ENCODE results near the gene PRAMEF13.
"Not testable (repeated sequence)": the region's sequence is repeated elsewhere in the genome, so short reads cannot be mapped to it uniquely, and the experiment has no call there.

The PRAMEF13 gene

GRCh38 chr1:13225675-13226204 is 24.5 kb upstream of the PRAMEF13 start, which contains the start of gene PRAMEF18:
Gene PRAMEF18 (minus strand): TSS chr1:13226154. CDS start chr1:13226106, 48 bp downstream.
- H3K4me1 Mint-ChIP-seq, H3K36me3 Mint-ChIP-seq, H3K4me3 Mint-ChIP-seq, H3K9me3 Mint-ChIP-seq, H3K27ac Mint-ChIP-seq, DNase-seq, H3K27me3 Mint-ChIP-seq, CTCF ChIA-PET: not testable (repeated sequence)

GRCh38 chr1:13224480-13225060 is 23.4 kb upstream of the PRAMEF13 start:
- H3K27ac Mint-ChIP-seq = no peak overlapping the region
- CTCF ChIA-PET = no interaction called here

GRCh38 chr1:13222788-13223187 is 21.6 kb upstream of the PRAMEF13 start:
- H3K4me3 Mint-ChIP-seq, CTCF ChIA-PET, H3K9me3 Mint-ChIP-seq, H3K4me1 Mint-ChIP-seq, H3K27me3 Mint-ChIP-seq, H3K36me3 Mint-ChIP-seq, DNase-seq, H3K27ac Mint-ChIP-seq: not testable (repeated sequence)

More at GRCh38 chr1:13224480-13225060, 23.4 kb upstream of the PRAMEF13 start:
- no peak for DNase-seq
- Mint-ChIP-seq H3K9me3 (no peaks in the 10 kb centered on the region), H3K4me1 (no peaks in the 10 kb centered on the region), H3K4me3 (no peak overlapping the region), H3K36me3 (no peaks in the 10 kb centered on the region), H3K27me3 (no peaks in the 10 kb centered on the region)

- H3K27me3 Mint-ChIP-seq, H3K4me3 Mint-ChIP-seq, H3K4me1 Mint-ChIP-seq, DNase-seq, H3K27ac Mint-ChIP-seq, H3K9me3 Mint-ChIP-seq, CTCF ChIA-PET, H3K36me3 Mint-ChIP-seq: not testable (repeated sequence)
Observed at GRCh38 chr1:13219203-13219602, 18.0 kb upstream of the PRAMEF13 start.

- H3K4me3 Mint-ChIP-seq, H3K4me1 Mint-ChIP-seq, DNase-seq, H3K36me3 Mint-ChIP-seq, CTCF ChIA-PET, H3K27me3 Mint-ChIP-seq, H3K27ac Mint-ChIP-seq, H3K9me3 Mint-ChIP-seq: not testable (repeated sequence)
Observed at GRCh38 chr1:13216619-13217018, 15.4 kb upstream of the PRAMEF13 start.

GRCh38 chr1:13208712-13209111 is 7.5 kb upstream of the PRAMEF13 start:
- H3K27me3 Mint-ChIP-seq, H3K36me3 Mint-ChIP-seq, H3K4me3 Mint-ChIP-seq, H3K9me3 Mint-ChIP-seq, DNase-seq, H3K27ac Mint-ChIP-seq, H3K4me1 Mint-ChIP-seq, CTCF ChIA-PET: not testable (repeated sequence)

- H3K27me3 Mint-ChIP-seq, H3K4me3 Mint-ChIP-seq, H3K36me3 Mint-ChIP-seq, H3K27ac Mint-ChIP-seq, CTCF ChIA-PET, H3K9me3 Mint-ChIP-seq, H3K4me1 Mint-ChIP-seq, DNase-seq: not testable (repeated sequence)
Observed at GRCh38 chr1:13171548-13171947, 29.7 kb downstream of the PRAMEF13 start, which contains the start of gene PRAMEF9. Gene PRAMEF9 (plus strand): TSS chr1:13171848. CDS start chr1:13175281, 3,433 bp downstream.

- CTCF ChIA-PET, H3K4me3 Mint-ChIP-seq, H3K36me3 Mint-ChIP-seq, H3K9me3 Mint-ChIP-seq, H3K27ac Mint-ChIP-seq, H3K27me3 Mint-ChIP-seq, DNase-seq, H3K4me1 Mint-ChIP-seq: not testable (repeated sequence)
Observed at GRCh38 chr1:13165531-13165930, 35.7 kb downstream of the PRAMEF13 start, which contains the start of gene HNRNPCL4. Gene HNRNPCL4 (minus strand): TSS chr1:13165631. CDS start chr1:13165467, 164 bp downstream.

GRCh38 chr1:13155909-13156308 is 45.3 kb downstream of the PRAMEF13 start, which contains the start of gene PRAMEF26:
Gene PRAMEF26 (minus strand): TSS chr1:13156009. CDS start chr1:13153095, 2,914 bp downstream.
- H3K4me3 Mint-ChIP-seq, H3K9me3 Mint-ChIP-seq, H3K27ac Mint-ChIP-seq, H3K36me3 Mint-ChIP-seq, DNase-seq, CTCF ChIA-PET, H3K27me3 Mint-ChIP-seq, H3K4me1 Mint-ChIP-seq: not testable (repeated sequence)
